B cell (primary cell): ENCODE results near the gene XRCC3.

Experiments used
- CTCF ChIP-seq: fragments of 200-600 bp; IDR thresholded peaks from one replicate; pipeline ENCODE4 v1.8.0; 2022; ENCODE audit warnings: antibody characterized with exemption, mild to moderate bottlenecking
- EZH2 ChIP-seq: IDR thresholded peaks from 2 replicates; pipeline ENCODE4 v1.6.1; 2012; ENCODE audit warnings: borderline replicate concordance, low read depth, mild to moderate bottlenecking, moderate library complexity, low read length; ENCODE audit not compliant: insufficient read depth, poor library complexity, severe bottlenecking

DNA sequence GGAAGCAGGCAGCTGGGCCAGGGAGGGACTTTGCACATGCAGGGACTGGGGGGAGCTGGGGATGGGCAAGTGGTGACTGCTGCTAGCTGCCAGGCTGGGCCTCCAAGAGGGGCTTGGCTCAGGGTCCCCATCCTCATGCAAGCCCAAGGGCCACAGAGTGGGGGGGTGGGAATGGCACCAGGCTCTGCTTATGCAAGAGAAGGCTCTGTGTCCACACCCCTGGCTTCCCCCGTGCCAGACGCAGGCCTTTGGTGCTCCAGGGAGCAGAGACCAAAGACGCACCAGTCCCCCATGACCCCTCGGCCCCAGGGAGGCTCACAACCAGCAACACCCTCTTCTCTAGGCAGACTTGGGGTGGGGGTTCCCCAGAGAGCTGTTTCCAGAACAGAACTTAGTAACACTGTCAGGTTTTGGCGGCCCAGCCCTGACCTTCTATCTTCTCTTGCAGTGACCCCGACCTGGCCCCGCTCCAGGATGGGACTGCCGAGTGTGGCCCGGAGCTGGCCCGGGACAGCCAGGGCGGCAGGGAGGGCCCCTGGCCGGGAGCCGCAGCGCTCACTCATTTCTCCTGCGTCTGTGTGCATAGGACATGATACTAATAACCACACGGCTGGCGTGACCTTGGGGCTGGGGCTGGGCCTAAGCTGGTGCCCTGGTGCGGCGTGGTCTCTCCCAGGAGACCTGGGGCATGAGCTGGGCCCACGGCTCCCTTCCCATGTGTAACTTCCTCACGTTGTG is 14.3 kb downstream of the XRCC3 start:
- TF ChIP-seq CTCF (no peak), EZH2 (no peak)
